ENCODE results near the gene PIH1D2. TPM values are rescaled to one million over a fixed set of nuclear protein-coding genes. Genes with fewer than 3 reads are reported as not detected.

Gene PIH1D2
- total RNA-seq, 2 experiments from 2014 or later, result not detected

DNA sequence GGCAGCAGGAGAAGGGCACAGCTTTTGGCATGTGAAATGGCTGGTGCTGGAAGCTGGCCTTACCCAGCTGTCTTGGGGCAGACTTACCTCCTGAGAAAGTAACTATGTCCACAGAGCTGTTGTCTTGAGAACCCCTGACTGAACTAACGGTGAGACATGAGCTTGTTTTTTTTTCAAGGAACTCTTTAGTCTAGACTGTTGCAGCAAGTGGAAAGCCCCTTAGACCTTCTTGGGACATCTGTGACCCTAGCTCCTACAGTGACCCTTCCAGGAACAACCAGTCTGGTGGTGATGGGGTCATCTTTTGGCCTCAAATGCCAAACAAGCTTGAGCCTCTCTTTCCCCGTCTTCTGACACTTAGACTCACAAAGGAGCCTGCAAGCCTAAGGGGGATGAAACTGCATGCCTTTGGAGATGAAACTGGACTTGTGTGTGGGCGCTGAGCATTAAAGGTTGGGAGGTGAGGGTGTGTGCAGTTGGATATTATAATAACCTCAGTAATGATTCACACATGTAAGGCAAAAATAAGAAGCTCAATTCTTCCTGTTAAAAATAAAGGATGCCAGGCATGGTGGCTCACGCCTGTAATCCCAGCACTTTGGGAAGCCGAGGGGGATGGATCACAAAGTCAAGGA is 48.3 kb upstream of the PIH1D2 start:
- H3K27me3 ChIP-seq (ENCODE audit: control insufficient read depth in 1 of 2, insufficient read depth in 2 of 2, low read length in 2 of 2), result no peaks in the 10 kb centered on the region
- Mint-ChIP-seq H3K4me3 (no peak overlapping the region), H3K27me3 (no peaks in the 10 kb centered on the region), H3K9me3 (no peaks in the 10 kb centered on the region), H3K36me3 (ENCODE audit: low read depth) (no peaks in the 10 kb centered on the region), H3K27ac (no peak overlapping the region), H3K4me1 (ENCODE audit: low read depth) (no peaks in the 10 kb centered on the region)
- ChIA-PET POLR2A (no interaction called here), CTCF (no interaction called here)
- H3K27ac ChIP-seq (ENCODE audit: low read depth in 1 of 2, low read length in 2 of 2), result no peak overlapping the region
- TF ChIP-seq, protein P1, sequence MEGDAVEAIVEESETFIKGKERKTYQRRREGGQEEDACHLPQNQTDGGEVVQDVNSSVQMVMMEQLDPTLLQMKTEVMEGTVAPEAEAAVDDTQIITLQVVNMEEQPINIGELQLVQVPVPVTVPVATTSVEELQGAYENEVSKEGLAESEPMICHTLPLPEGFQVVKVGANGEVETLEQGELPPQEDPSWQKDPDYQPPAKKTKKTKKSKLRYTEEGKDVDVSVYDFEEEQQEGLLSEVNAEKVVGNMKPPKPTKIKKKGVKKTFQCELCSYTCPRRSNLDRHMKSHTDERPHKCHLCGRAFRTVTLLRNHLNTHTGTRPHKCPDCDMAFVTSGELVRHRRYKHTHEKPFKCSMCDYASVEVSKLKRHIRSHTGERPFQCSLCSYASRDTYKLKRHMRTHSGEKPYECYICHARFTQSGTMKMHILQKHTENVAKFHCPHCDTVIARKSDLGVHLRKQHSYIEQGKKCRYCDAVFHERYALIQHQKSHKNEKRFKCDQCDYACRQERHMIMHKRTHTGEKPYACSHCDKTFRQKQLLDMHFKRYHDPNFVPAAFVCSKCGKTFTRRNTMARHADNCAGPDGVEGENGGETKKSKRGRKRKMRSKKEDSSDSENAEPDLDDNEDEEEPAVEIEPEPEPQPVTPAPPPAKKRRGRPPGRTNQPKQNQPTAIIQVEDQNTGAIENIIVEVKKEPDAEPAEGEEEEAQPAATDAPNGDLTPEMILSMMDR (IDR thresholded peaks at IDR 0.05), result no peak
- no peaks in the 10 kb centered on the region for H3K4me1 ChIP-seq (ENCODE audit: insufficient read depth, low read length)
- intact Hi-C loops (cut with DNase I, micrococcal nuclease), result no loop called here
- H3K36me3 ChIP-seq (ENCODE audit: insufficient read depth, low read length), result no peaks in the 10 kb centered on the region
- H3K9me3 ChIP-seq (ENCODE audit: control insufficient read depth in 1 of 2, insufficient read depth in 1 of 2, low read length in 2 of 2), result no peaks in the 10 kb centered on the region
- H3K4me3 ChIP-seq (ENCODE audit: low read length), result no peak overlapping the region
- ATAC-seq (ENCODE audit: poor library complexity) (no peak), DNase-seq (peak in 1 of 14 experiments; percentile 18)

- TF ChIP-seq, protein P1 (IDR thresholded peaks at IDR 0.05), result no peak
- ATAC-seq (ENCODE audit: poor library complexity) (no peak), DNase-seq (no peak)
- CTCF ChIA-PET, result no interaction called here
- Histone ChIP-seq H3K9me3 (ENCODE audit: control insufficient read depth in 1 of 2, insufficient read depth in 1 of 2, low read length in 2 of 2) (no peaks in the 10 kb centered on the region), H3K36me3 (ENCODE audit: insufficient read depth, low read length) (no peaks in the 10 kb centered on the region), H3K27ac (ENCODE audit: low read depth in 1 of 2, low read length in 2 of 2) (no peak overlapping the region), H3K4me1 (ENCODE audit: insufficient read depth, low read length) (no peaks in the 10 kb centered on the region), H3K27me3 (ENCODE audit: control insufficient read depth in 1 of 2, insufficient read depth in 2 of 2, low read length in 2 of 2) (no peaks in the 10 kb centered on the region), H3K4me3 (ENCODE audit: low read length) (no peak overlapping the region)
- intact Hi-C loops (cut with DNase I, micrococcal nuclease), result no loop called here
- Mint-ChIP-seq H3K27me3 (no peaks in the 10 kb centered on the region), H3K36me3 (ENCODE audit: low read depth) (no peaks in the 10 kb centered on the region), H3K27ac (no peak overlapping the region), H3K9me3 (no peaks in the 10 kb centered on the region), H3K4me1 (ENCODE audit: low read depth) (no peaks in the 10 kb centered on the region), H3K4me3 (no peak overlapping the region)
- POLR2A ChIA-PET, result no interaction called here
Measured at GRCh38 chr11:112118176-112118575, 44.4 kb upstream of the PIH1D2 start.

DNA sequence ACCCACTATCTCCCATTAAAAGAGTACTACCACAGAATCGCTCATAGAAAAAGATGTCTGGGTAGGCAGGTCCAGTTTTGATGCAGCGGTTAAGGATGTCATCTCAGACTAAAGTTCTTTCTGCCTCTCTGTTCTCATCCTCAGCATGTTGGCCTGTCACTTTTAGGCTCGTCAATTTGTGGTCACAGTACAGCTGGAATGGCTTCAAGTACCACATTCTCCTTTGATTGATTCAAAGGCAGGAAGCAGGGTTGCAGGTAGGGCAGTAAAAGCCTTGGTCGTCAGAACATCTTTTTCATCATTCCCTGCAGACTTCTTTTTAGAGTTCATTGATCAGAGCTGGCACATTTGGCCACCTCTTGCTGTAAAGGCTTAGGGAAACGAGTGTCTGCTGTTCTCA is 41.6 kb upstream of the PIH1D2 start:
- TF ChIP-seq, protein P1 (IDR thresholded peaks at IDR 0.05), result no peak
- Mint-ChIP-seq H3K4me1 (ENCODE audit: low read depth) (no peaks in the 10 kb centered on the region), H3K27me3 (no peaks in the 10 kb centered on the region), H3K36me3 (ENCODE audit: low read depth) (no peaks in the 10 kb centered on the region), H3K4me3 (no peak overlapping the region), H3K9me3 (no peaks in the 10 kb centered on the region), H3K27ac (no peak overlapping the region)
- DNase-seq, result no peak
- Histone ChIP-seq H3K4me1 (ENCODE audit: insufficient read depth, low read length) (no peaks in the 10 kb centered on the region), H3K27ac (ENCODE audit: low read depth in 1 of 2, low read length in 2 of 2) (no peak overlapping the region), H3K9me3 (ENCODE audit: control insufficient read depth in 1 of 2, insufficient read depth in 1 of 2, low read length in 2 of 2) (no peaks in the 10 kb centered on the region), H3K27me3 (ENCODE audit: control insufficient read depth in 1 of 2, insufficient read depth in 2 of 2, low read length in 2 of 2) (no peaks in the 10 kb centered on the region), H3K4me3 (ENCODE audit: low read length) (no peak overlapping the region), H3K36me3 (ENCODE audit: insufficient read depth, low read length) (no peaks in the 10 kb centered on the region)
- intact Hi-C loops (cut with DNase I, micrococcal nuclease), result no loop called here
- ChIA-PET CTCF (no interaction called here), POLR2A (no interaction called here)
- no peak for ATAC-seq (ENCODE audit: poor library complexity)

All from CD4-positive, alpha-beta T cell (primary cell).